ENCODE data around the gene SRPRB.

SRPRB gene

GRCh38 chr3:133840767-133841166 lies 35.2 kb downstream of the SRPRB start:
- CTCF ChIA-PET = no interaction called here
- DNase-seq (ENCODE audit: extremely low spot score) = no peak
- POLR2A ChIA-PET = no interaction called here
- no peak for TF ChIP-seq ZNF384 (IDR thresholded peaks at IDR 0.05)
- TF ChIP-seq, protein P1, sequence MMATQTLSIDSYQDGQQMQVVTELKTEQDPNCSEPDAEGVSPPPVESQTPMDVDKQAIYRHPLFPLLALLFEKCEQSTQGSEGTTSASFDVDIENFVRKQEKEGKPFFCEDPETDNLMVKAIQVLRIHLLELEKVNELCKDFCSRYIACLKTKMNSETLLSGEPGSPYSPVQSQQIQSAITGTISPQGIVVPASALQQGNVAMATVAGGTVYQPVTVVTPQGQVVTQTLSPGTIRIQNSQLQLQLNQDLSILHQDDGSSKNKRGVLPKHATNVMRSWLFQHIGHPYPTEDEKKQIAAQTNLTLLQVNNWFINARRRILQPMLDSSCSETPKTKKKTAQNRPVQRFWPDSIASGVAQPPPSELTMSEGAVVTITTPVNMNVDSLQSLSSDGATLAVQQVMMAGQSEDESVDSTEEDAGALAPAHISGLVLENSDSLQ (IDR thresholded peaks at IDR 0.05) = no peak
- no peak for TF ChIP-seq CTBP1 (IDR thresholded peaks at IDR 0.05; ENCODE audit: borderline replicate concordance)

- DNase-seq (ENCODE audit: extremely low spot score) = no peak
- TF ChIP-seq ZNF384 (IDR thresholded peaks at IDR 0.05) (no peak), L3MBTL2 (conservative IDR thresholded peaks at IDR 0.05) (no peak), FOXA1 (IDR thresholded peaks at IDR 0.05) (no peak), LEF1 (IDR thresholded peaks at IDR 0.05; ENCODE audit: borderline replicate concordance) (no peak), FOXM1 (IDR thresholded peaks at IDR 0.05; ENCODE audit: borderline replicate concordance) (no peak), HDGF (IDR thresholded peaks at IDR 0.05; ENCODE audit: borderline replicate concordance) (no peak), CTBP1 (IDR thresholded peaks at IDR 0.05; ENCODE audit: borderline replicate concordance) (no peak), TARDBP (IDR thresholded peaks at IDR 0.05) (no peak), ARNT (IDR thresholded peaks at IDR 0.05) (no peak), FOXK2 (IDR thresholded peaks at IDR 0.05) (no peak), BHLHE40 (IDR thresholded peaks at IDR 0.05; ENCODE audit: borderline replicate concordance) (no peak), SUZ12 (IDR thresholded peaks at IDR 0.05) (no peak)
- POLR2A ChIA-PET = no interaction called here
- CTCF ChIA-PET = no interaction called here
Measured at GRCh38 chr3:133841196-133841595, 35.6 kb downstream of the SRPRB start.

GRCh38 chr3:133842158-133842557 lies 36.5 kb downstream of the SRPRB start:
- CTCF ChIA-PET = no interaction called here
- DNase-seq (ENCODE audit: extremely low spot score) = no peak
- POLR2A ChIA-PET = no interaction called here
- no peak for TF ChIP-seq NFRKB (IDR thresholded peaks at IDR 0.05)
- TF ChIP-seq LEF1 (IDR thresholded peaks at IDR 0.05; ENCODE audit: borderline replicate concordance) = no peak
- TF ChIP-seq FOXA1 (IDR thresholded peaks at IDR 0.05) = no peak

DNA sequence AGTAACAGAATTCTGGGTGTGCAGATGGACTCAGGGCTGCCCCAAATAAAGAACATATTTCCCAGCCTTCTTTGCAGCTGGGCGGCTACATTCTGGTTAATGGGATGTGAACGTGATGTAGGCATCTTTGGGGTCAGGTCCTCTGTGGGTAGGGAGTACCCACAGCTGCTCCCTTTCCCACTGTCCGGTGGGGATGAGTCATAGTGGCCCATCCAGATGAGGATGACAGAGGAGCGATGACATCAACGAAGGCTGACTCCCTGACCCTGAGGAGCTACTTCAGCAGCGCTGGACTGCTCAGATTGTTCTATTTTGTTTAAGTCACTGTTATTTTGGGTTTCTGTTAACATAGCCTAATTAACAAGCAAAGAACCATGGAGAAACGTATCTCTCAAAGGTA lies 38.0 kb downstream of the SRPRB start:
- TF ChIP-seq TARDBP (IDR thresholded peaks at IDR 0.05) (no peak), L3MBTL2 (conservative IDR thresholded peaks at IDR 0.05) (no peak), BHLHE40 (IDR thresholded peaks at IDR 0.05; ENCODE audit: borderline replicate concordance) (no peak), FOXK2 (IDR thresholded peaks at IDR 0.05) (no peak), HDGF (IDR thresholded peaks at IDR 0.05; ENCODE audit: borderline replicate concordance) (no peak), FOXA1 (IDR thresholded peaks at IDR 0.05) (no peak), CTBP1 (IDR thresholded peaks at IDR 0.05; ENCODE audit: borderline replicate concordance) (no peak), SP1 (IDR thresholded peaks at IDR 0.05) (no peak), SUZ12 (IDR thresholded peaks at IDR 0.05) (no peak), ZNF384 (IDR thresholded peaks at IDR 0.05) (no peak), FOXM1 (IDR thresholded peaks at IDR 0.05; ENCODE audit: borderline replicate concordance) (no peak), NFRKB (IDR thresholded peaks at IDR 0.05) (no peak), LEF1 (IDR thresholded peaks at IDR 0.05; ENCODE audit: borderline replicate concordance) (no peak), ARNT (IDR thresholded peaks at IDR 0.05) (no peak), ELF4 (IDR thresholded peaks at IDR 0.05) (no peak)
- TF ChIP-seq, protein P1 (IDR thresholded peaks at IDR 0.05) = no peak
- POLR2A ChIA-PET = no interaction called here
- DNase-seq (ENCODE audit: extremely low spot score) = no peak
- CTCF ChIA-PET = no interaction called here

GRCh38 chr3:133845127-133845526 lies 39.5 kb downstream of the SRPRB start:
- no peak for DNase-seq (ENCODE audit: extremely low spot score)
- POLR2A ChIA-PET = no interaction called here
- TF ChIP-seq CTBP1 (IDR thresholded peaks at IDR 0.05; ENCODE audit: borderline replicate concordance) = no peak
- TF ChIP-seq SP1 (IDR thresholded peaks at IDR 0.05) = no peak
- TF ChIP-seq, protein P1 (IDR thresholded peaks at IDR 0.05) = no peak
- TF ChIP-seq BHLHE40 (IDR thresholded peaks at IDR 0.05; ENCODE audit: borderline replicate concordance) = no peak
- no peak for TF ChIP-seq NFRKB (IDR thresholded peaks at IDR 0.05)
- TF ChIP-seq SUZ12 (IDR thresholded peaks at IDR 0.05) = no peak
- CTCF ChIA-PET = no interaction called here

GRCh38 chr3:133849346-133849745 lies 43.7 kb downstream of the SRPRB start:
- CTCF ChIA-PET = no interaction called here
- POLR2A ChIA-PET = no interaction called here
- no peak for DNase-seq (ENCODE audit: extremely low spot score)
- TF ChIP-seq FOXK2 (IDR thresholded peaks at IDR 0.05) (no peak), FOXA1 (IDR thresholded peaks at IDR 0.05) (no peak), L3MBTL2 (conservative IDR thresholded peaks at IDR 0.05) (no peak)

DNA sequence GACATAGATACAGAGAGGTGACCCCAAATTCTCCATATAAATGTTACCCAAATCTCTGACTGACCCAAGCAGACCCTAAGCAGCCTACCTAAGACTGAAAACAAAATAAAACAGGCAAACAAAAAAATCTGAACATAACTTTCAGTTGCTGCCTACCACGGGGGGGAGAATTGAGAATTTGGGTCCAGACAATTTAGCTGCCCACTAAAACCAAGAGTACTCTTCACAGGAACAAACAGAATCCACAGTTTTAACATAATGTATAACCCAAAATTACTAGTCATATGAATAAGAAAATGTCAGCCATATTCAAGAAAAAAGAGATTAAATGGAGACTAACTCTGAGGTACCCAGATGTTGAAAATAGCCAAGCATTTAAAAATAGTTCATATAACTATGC lies 44.4 kb downstream of the SRPRB start:
- no peak for TF ChIP-seq CTBP1 (IDR thresholded peaks at IDR 0.05; ENCODE audit: borderline replicate concordance)
- TF ChIP-seq TARDBP (IDR thresholded peaks at IDR 0.05) = no peak
- no peak for TF ChIP-seq ARNT (IDR thresholded peaks at IDR 0.05)
- no peak for TF ChIP-seq HDGF (IDR thresholded peaks at IDR 0.05; ENCODE audit: borderline replicate concordance)
- no peak for TF ChIP-seq SP1 (IDR thresholded peaks at IDR 0.05)
- TF ChIP-seq NFRKB (IDR thresholded peaks at IDR 0.05) = no peak
- TF ChIP-seq ZNF384 (IDR thresholded peaks at IDR 0.05) = no peak
- no peak for TF ChIP-seq ELF4 (IDR thresholded peaks at IDR 0.05)
- TF ChIP-seq, protein P1 (IDR thresholded peaks at IDR 0.05) = no peak
- TF ChIP-seq L3MBTL2 (conservative IDR thresholded peaks at IDR 0.05) = no peak
- no peak for DNase-seq (ENCODE audit: extremely low spot score)
- POLR2A ChIA-PET = no interaction called here
- CTCF ChIA-PET = no interaction called here
